GM21576 (cell line): Measurements from ENCODE around the gene MRPS26.
A peak's percentile ranks its signal among the peaks of the same experiment; 100 is the strongest.
"Not testable (repeated sequence)": the region's sequence is repeated elsewhere in the genome, so short reads cannot be mapped to it uniquely, and the experiment has no call there.

Experiments used
- ATAC-seq: cut with Tn5 transposase; IDR thresholded peaks from one replicate; pipeline ENCODE4 v1.9.1; 2021; ENCODE audit warnings: mild to moderate bottlenecking, moderate library complexity; ENCODE audit not compliant: unreplicated experiment

The MRPS26 gene

GRCh38 chr20:3041854-3042409, 3.9 kb upstream of the MRPS26 start:
- ATAC-seq: no peak

- no peak for ATAC-seq
Observed at GRCh38 chr20:3042625-3043024, 3.2 kb upstream of the MRPS26 start.

- no peak for ATAC-seq
Observed at GRCh38 chr20:3043322-3043721, 2.5 kb upstream of the MRPS26 start, which contains the start of gene GNRH2. Gene GNRH2 (plus strand): TSS chr20:3043622. CDS start chr20:3044415, 793 bp downstream.

GRCh38 chr20:3044336-3044965, 1.4 kb upstream of the MRPS26 start:
- no peak for ATAC-seq

GRCh38 chr20:3045042-3045815, 623 bp upstream of the MRPS26 start:
- ATAC-seq: peak; percentile 30

GRCh38 chr20:3046677-3047462, 1.0 kb downstream of the MRPS26 start:
- ATAC-seq: peak; percentile 2

GRCh38 chr20:3047486-3048419, 1.9 kb downstream of the MRPS26 start:
- no peak for ATAC-seq

- no peak for ATAC-seq
Observed at GRCh38 chr20:3051385-3052019, 5.7 kb downstream of the MRPS26 start.

GRCh38 chr20:3059489-3059888, 13.6 kb downstream of the MRPS26 start:
- no peak for ATAC-seq

GRCh38 chr20:3064119-3064518, 18.3 kb downstream of the MRPS26 start:
- not testable (repeated sequence) for ATAC-seq

- no peak for ATAC-seq
Observed at GRCh38 chr20:3067139-3068014, 21.5 kb downstream of the MRPS26 start.

GRCh38 chr20:3068075-3068474, 22.2 kb downstream of the MRPS26 start:
- ATAC-seq: no peak

GRCh38 chr20:3068986-3069900, 23.4 kb downstream of the MRPS26 start:
- no peak for ATAC-seq

GRCh38 chr20:3070725-3071124, 24.9 kb downstream of the MRPS26 start:
- no peak for ATAC-seq

GRCh38 chr20:3071266-3071609, 25.4 kb downstream of the MRPS26 start:
- ATAC-seq: no peak

- no peak for ATAC-seq
Observed at GRCh38 chr20:3071610-3072529, 26.0 kb downstream of the MRPS26 start, which contains the start of gene OXT. Gene OXT (plus strand): TSS chr20:3071620. CDS start chr20:3071656, 36 bp downstream.
